NCI-H2081 (cell line): ENCODE results near the gene SLC10A4.
A peak's percentile ranks its signal among the peaks of the same experiment; 100 is the strongest.

ENCODE experiments used
- DNase-seq, 2 experiments: peaks; one replicate each; lab custom pipeline; 2025; lab: John Stamatoyannopoulos, UW

SLC10A4 gene

GRCh38 chr4:48489683-48490011, 6.5 kb downstream of the SLC10A4 start:
- no peak for DNase-seq

GRCh38 chr4:48490012-48490679, 7.0 kb downstream of the SLC10A4 start, which contains the start of gene ZAR1:
Gene ZAR1 (plus strand): TSS chr4:48490252. CDS start chr4:48490292, 40 bp downstream.
- no peak for DNase-seq

GRCh38 chr4:48490680-48491513, 7.8 kb downstream of the SLC10A4 start:
- no peak for DNase-seq

- DNase-seq: no peak
Observed at GRCh38 chr4:48491514-48492176, 8.5 kb downstream of the SLC10A4 start.

GRCh38 chr4:48493452-48494100, 10.4 kb downstream of the SLC10A4 start:
- DNase-seq: no peak

- no peak for DNase-seq
Observed at GRCh38 chr4:48495941-48496340, 12.8 kb downstream of the SLC10A4 start.

- no peak for DNase-seq
Observed at GRCh38 chr4:48498895-48499294, 15.8 kb downstream of the SLC10A4 start.

GRCh38 chr4:48499551-48500066, 16.5 kb downstream of the SLC10A4 start:
- no peak for DNase-seq

- DNase-seq: no peak
Observed at GRCh38 chr4:48503233-48504025, 20.3 kb downstream of the SLC10A4 start.

- no peak for DNase-seq
Observed at GRCh38 chr4:48504026-48504330, 20.8 kb downstream of the SLC10A4 start.

- no peak for DNase-seq
Observed at GRCh38 chr4:48504352-48504751, 21.2 kb downstream of the SLC10A4 start.

GRCh38 chr4:48506716-48507115, 23.6 kb downstream of the SLC10A4 start:
- DNase-seq: no peak

GRCh38 chr4:48509543-48509942, 26.4 kb downstream of the SLC10A4 start:
- no peak for DNase-seq

GRCh38 chr4:48518143-48518542, 35.0 kb downstream of the SLC10A4 start:
- no peak for DNase-seq

- no peak for DNase-seq
Observed at GRCh38 chr4:48526406-48526805, 43.3 kb downstream of the SLC10A4 start.

- DNase-seq: peak; percentile 73 to 87
Observed at GRCh38 chr4:48538358-48538757, 55.2 kb downstream of the SLC10A4 start.
